ENCODE results near the gene ITFG2. TPM values are rescaled to one million over a fixed set of nuclear protein-coding genes. Genes with fewer than 3 reads are reported as not detected.
A peak's percentile ranks its signal among the peaks of the same experiment; 100 is the strongest.

The ITFG2 gene
- total RNA-seq, 1 donor from 2014 or later, result 21.2 TPM

DNA sequence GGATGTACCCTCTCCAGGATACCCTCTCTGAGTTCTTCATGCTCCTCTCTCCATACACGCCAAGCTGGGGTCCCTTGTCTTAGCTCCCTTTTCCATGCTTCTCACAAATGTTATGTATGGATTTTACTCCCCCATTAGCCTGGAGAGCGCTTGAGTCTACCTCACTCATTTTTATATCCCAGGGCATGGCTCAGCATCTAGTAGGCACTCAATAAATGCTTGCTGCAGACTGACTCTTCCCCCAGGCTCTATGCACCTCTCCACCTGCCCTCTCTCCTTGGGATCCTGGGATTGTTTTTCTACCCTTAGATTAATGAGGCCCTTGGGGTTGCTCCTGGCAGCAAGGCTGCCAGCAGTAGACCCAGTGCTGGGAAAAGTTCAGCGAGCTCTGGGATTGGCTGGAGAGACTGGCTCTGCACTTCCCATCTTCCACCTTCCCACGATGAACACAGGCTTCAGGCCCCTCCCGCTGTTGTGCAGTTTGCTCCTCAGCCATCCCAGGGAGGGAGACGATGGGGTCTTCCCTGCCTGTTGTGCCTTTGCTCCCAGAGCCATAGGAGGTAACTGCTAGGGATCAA is 20.2 kb downstream of the ITFG2 start:
- DNase-seq (ENCODE audit: low read depth), result no peak

DNA sequence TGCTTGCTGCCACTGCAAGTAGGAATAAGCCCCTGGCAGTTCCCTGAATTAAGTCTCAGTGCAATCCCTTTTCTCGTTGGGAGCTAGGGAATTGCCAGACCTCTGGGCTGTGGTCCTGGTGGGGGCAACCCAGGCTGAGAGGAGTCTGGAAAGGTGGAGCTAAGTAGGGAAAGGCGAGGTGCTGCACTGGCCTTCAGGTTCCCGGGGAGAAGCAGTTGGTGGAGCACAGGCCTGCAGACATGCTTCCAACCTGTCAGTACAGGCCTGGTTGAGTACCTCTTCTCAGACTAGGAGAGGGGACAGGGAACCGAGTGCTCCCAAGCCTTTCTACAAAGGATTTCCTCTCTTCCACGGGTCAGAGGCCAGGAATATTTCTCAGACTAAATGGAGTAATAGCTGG is 20.9 kb downstream of the ITFG2 start:
- DNase-seq (ENCODE audit: low read depth), result no peak

DNA sequence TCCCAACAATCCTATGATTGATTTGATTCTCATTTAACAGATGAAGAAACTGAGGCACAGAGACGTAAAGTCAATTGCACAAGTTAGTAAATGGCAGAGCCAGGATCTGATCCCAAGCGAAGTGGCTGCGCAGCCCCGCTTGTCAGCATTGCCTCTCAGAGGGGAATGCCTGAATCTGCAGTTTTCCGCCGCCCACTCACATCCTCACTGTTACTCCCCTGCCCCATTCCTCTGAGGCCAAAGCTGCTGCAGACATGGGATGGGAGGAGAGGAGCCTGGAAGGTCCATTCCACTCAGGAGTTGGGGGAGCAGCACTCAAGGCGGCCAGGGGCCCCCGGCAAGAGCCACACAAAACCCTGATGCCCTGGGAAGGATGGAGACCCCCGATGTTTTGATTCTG is 21.3 kb downstream of the ITFG2 start:
- no peak for DNase-seq (ENCODE audit: low read depth)

DNA sequence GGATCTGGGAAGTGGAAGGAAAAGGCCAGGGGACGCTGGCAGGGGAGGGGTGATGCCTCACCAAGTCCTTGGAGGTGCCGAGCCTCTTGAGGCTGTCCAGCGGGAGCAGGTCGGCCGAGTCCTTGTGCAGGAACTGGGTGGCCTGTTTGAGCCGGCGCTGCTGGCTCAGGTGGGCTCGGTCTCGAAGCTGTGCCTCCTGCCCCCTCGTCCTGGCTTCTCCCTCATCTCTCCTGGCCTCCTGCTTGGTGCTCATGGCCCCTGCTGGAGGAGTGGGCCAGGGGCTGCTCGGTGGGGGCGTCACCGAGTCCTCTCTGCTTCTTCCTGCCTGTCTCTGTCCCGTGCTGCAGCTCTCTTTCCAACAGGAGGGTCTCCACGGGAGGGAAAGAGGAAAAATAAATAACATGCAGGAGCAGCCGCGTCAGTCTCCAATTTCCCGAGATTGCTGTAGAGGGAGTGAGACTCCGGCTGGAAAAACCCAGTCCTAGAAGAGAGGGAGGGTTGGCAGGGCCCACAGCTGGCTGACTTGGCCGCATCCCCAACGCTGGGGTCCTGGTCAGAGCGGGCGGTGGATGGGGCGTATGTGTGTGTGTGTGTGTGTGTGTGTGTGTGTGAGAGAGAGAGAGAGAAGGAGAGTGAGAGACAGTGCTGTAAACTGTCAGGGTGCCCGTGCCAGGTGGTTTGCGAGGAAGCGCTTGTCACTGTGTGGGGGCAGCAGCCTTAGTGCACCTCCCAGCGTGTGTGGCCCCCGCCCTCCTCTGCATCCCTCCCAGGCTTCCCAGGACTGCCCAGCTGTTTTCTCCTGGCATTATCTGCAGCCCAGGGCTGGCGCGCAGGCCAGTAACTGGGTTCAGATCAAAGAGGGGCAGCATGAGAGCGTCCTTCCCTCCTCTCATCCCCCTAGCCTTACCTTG is 22.4 kb downstream of the ITFG2 start, which contains the start of gene NRIP2:
Gene NRIP2 (minus strand): TSS at position 455 of the 911 bp plus-strand sequence. CDS start 52 bp downstream, at position 403.
- no peak for DNase-seq (ENCODE audit: low read depth)

DNA sequence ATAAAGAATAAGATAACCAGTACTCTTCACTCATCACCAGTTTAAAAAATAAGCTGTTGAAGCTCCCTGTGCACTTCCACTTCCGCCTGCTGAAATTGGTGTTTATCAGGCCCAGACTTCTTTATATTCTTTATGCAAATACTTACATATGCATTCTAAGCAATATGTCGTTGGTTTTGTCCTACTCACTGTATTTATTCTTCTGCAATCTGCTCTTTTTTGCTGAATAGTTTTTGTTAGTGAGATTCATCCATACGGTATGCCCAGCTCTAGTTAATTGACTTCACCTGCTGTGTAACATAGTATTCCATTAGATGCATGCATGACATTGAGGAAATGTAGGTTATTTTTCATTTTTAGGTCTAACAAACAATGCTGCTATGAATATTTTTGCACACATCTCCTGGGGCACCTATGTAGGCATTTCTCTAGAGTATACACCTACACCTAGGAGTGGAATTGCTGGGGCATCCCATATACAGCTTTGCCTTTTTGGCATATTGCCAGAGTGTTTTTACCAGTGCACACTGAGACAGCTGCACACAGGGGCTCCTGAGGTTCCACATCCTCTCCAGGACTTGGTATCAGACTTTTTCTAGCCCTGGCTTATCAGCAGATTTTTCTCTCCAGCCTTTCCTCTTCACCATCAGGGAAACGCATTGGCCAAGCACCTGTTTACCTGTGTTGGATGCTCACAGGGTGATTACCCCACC is 23.4 kb downstream of the ITFG2 start:
- no peak for DNase-seq (ENCODE audit: low read depth)

DNA sequence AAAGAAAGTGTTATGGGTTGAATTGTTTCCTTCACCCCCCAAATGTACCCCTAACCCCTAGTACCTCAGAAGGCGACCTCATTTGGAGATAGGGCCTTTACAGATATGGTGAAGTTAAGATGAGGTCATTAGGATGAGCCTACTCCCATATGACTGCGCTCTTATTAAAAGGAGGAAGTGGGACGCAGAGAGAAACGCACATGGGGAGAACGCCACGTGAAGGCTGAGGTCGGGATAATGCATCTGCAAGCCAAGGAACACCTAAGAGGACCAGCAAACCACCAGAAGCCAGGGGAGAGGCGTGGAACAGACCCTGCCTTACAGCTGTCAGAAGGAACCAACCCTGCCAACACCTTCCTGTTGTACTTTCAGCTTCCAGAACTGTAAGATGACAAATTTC is 24.1 kb downstream of the ITFG2 start:
- no peak for DNase-seq (ENCODE audit: low read depth)

DNA sequence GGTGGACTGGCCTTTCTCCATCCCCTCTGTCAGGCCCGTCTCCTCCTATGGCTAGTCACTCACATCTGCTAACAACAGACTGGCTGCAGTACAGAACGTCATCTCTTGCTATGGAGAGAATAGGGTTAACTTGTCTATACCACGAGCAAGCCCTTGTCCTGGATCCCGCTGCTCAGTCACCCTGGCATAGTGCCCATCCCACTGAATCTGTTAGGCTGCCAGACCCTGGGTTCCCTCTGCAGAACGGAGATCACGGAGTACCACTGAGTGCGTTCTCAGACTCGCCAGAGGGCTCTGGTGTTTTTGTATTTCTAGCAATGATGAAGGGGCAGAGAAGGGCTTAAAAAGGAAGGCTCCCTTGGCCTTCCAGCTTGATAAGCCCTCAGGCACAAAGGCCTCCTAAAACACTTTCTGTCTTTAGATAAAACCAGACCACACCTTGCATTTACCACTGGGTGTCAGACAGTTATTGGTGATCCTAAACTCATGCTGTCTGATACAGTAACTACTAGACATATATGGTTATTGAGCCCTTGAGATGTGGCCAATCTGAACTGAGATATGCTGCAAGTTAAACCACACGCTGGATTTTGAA is 28.7 kb downstream of the ITFG2 start:
- no peak for DNase-seq (ENCODE audit: low read depth)

DNA sequence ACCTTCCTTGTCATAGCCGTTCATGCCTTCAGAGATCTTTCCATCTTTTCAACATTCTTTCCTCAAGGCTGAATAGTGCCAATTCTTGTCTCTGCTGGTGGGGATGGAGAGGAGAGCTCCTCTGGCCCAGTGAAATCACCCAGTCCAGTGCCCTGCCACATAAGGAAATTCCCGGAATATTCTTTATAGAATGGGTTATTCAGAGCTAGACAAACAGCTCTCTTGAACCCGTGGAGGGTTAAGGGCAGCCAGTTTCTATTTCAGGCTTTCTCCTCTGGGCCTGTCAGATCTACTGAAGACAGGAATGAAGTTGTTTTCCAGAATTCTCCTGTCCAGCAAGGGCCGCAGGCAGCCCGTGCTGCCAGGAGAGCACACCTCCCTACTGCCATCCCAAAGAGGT is 30.5 kb downstream of the ITFG2 start:
- no peak for DNase-seq (ENCODE audit: low read depth)

DNA sequence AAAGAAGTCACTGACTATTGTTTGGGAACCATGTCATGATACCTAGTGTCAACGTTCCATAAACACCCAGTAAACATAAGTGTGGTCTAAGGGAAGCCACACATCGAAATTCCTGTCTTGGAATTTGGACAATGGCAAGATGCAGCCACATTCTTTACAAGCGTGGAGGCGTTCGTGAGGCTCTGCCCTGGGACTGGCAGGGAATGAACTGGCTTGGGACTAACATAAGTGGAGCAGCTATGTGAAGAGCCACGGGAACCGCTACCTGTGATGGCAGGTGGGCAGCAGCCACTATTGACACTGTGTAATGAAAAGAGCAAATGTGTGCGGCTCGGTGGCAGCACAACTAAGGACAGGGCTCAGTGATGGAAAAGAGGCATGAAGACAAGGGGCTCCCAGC is 32.3 kb downstream of the ITFG2 start:
- DNase-seq (ENCODE audit: low read depth), result no peak

DNA sequence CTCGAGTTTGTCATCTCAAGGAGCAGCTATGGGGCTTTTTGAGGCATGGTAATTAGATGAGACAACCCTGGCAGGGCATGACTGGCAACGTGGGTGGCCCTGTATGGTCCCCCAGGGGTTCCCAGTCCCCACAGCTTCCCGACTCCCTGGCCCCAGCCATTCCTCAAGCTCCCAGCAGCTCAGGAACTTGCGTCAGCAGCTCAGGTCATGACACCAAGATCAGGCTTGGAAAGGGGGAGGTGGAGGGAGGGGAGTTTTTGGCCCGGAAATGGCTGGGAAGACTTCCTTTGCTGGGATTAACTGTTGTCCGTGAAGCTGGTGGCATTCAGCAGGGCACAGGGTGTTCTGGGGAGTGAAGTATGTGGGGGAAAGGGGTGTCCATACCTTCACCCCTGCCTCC is 32.8 kb downstream of the ITFG2 start:
- no peak for DNase-seq (ENCODE audit: low read depth)

DNA sequence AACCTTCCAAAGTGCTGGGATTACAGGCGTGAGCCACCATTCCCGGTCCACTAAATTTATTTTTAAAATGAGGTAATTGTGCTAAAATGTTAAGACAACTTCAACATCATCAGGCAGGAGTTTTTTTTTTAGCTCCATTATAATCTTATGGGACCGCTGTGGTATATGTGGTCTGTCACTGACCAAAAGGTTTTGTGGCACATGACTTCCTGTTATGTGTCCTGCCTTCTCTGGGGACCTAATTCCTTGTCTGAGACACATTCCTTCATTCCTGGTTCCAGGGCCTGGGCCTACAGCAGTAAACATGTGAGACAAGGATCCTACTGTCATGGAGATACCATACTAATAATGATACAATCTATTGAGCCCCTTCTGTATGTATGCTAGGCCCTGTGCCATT is 39.5 kb downstream of the ITFG2 start:
- DNase-seq (ENCODE audit: low read depth), result no peak

DNA sequence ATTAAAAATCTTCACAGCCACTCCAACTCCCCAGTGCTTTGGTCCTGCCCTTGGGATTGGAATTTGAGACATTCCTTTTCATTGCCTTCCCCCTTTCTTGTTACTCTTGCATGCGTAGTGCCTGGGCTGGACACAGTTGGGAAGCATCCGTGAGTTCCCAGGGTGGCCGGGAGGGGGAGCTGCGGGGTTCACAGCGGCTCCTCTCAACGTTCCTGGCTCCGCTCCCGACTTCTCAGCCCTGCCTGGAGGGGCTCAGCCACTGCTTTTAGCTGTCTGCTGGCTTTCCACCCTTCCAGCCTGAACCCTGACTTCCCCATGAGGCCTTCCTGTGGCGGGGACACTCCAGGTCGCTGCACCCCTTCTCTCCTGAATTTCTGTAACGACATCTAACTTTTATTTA is 41.2 kb downstream of the ITFG2 start:
- peak; percentile 49 for DNase-seq (ENCODE audit: low read depth)

DNA sequence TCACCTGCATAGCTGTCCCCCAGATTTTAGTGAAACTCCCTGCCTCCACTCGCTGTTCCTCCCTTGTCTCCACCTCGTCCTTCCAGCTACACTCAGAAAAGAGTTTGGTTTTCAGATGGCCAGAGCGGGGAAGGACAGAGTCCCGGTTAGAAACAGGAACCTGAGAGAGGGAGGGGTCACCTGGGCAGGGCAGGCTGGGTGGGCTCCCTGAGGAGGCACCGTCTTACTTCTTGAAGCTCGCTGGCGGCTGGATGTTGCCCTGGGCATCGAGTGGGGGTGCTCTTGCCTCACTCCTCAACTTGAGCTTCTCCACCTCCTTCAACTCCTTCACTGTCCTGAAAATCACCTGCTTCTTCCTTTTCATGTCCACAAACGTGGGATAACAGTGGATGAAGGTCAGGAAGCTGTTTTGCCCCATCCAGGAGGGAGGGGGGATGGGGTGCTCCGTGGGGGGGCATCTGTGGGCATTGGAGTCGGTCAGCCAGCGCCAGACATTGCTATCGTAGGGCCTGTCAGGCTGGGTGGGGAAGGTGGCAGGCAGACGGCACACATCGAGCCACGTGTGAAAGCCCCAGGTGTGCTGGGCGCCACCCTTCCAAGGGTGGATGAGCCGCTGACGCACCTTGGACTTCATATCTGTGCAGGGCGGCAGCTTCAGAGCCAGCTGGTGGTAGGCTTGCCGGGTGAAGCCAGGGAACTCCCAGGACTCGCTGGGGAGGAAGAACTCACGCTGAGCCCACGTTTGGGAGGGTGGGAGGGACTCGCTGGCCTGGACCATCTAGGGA is 42.4 kb downstream of the ITFG2 start:
- DNase-seq (ENCODE audit: low read depth), result no peak

DNA sequence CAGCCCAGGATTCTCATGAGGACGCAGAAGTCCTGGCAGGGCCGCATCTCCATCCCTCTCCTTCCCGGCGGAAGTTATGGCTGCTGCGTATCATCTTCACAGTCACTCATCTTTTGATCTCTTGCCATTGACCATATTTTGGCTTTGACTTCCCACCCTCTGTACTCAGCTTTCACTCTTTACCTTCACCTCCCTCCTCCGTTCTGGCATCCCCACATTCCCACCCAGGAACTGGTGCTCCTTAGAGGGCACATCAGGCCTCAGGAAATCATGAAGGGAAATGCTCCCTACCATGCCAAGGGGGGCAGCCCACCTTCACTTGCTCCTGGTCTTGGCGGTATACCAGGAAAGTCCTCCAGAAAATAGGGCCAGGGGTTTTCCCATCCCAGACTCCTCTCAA is 43.1 kb downstream of the ITFG2 start:
- no peak for DNase-seq (ENCODE audit: low read depth)

DNA sequence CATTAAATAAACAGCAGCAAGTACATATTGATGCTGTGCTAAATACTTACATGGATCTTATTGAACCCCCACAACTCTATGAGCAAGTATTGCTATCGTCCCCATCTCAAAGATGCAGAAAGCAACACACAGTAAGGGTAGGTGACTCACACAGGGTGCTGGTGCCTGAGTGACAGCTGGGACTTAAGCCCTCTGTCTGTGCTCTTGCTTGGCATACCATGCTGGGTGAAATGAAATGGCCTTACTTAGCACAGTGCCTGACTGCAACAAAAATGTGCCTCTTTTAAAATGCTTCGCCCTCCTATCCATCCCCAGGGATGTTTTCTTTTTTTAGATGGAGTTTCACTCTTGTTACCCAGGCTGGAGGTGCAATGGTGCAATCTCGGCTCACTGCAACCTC is 43.6 kb downstream of the ITFG2 start:
- no peak for DNase-seq (ENCODE audit: low read depth)

DNA sequence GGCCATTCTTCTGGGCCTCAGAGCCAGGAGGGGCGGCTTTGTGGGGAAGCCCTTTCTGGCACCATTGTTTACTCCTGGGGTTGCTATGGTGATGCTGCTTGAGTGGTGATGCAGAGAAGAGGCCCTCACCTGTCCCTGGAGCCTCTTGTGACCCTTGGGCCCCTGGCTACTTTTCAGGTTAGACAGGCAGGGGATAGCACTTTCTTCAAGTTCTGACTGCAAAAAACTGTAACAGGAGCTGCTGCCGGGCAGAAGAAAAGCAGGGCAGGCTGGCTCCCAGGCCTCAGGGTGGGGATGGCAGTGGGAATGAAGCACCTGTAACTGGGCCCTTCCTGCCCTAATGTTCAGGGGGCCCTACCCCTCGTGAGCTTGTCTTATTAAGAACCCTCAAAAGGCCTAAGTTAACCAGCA is 44.6 kb downstream of the ITFG2 start, which contains the start of gene TEX52:
Gene TEX52 (minus strand): TSS at position 19 of the 411 bp plus-strand sequence. CDS start 13 bp downstream, at position 6.
- no peak for DNase-seq (ENCODE audit: low read depth)

DNA sequence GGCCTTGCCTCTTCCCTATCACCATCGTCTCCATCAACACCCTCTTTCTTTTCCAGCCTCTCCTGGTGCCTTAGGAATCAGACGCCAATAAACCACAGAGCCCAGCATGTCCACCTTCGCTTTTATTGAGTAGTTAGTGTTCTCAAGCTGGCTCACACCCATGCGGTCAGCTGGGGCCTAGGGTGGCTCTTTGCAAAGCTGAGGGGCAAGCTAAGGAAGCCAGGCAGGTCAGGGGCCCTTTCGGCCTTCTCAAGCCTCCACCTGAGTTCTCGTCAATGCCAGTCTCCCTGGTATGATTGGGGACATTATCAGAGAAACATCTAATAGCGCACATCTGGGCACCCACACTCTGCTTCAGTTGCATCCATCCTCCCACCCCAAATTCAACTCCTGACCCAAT is 45.1 kb downstream of the ITFG2 start:
- DNase-seq (ENCODE audit: low read depth), result no peak

DNA sequence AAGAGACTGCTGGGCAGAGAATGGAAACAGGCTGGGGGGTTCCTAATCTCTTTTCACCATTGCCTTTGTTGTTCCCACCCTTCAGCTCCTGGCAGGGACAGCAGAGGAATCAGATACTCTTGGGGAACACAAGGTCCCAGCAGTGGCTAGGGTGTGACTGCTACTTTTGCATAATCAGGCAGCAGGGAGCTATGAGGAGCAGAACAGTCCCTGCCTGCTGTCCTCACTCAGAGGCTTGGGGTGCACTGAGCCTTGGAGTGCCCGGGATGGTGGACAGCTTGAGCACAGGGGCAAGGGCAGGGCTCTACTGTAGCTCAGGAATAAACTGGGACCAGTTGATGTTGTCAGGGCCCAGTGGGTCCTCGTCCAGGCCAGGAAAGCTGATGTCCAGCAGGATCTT is 45.9 kb downstream of the ITFG2 start:
- no peak for DNase-seq (ENCODE audit: low read depth)

DNA sequence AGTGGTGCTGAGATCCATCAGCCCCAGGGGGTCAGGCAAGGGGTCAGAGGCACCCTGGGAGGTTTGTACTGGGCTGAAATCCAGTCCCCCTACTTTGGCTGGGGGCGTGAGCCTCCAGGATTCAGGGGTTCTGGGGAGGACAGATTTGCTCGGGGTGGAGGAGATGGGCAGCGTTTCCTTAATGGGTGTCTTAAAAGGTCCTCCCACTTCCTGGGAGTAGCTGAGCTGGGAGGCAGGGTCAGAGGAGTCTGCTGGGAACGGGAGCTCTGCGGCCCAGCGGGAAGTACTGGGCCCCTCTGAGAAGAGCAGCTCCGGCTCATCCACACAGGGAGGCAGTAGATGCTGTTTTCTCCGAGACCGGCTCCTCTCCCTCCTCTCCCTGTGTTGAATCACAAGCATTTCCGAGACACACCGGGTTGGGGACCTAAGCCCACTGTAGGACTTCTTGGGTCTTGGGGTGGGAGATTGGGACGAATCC is 46.5 kb downstream of the ITFG2 start:
- DNase-seq (ENCODE audit: low read depth), result no peak

DNA sequence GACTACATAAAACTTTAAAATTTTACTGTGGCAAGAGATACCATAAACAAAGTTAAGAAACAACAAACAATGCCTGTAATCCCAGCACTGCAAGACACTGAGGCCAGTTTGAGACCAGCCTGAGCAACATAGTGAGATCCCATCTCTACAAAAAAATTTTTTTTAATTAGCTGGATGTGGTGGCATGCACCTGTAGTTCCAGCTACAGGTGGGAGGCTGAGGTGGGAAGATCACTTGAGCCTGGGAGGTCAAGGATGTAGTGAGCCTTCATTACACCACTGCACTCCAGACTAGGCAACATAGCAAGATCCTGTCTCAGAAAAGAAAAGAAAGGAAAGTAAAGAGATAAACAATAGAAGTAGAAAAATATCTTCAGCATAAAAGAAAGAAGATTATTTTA is 47.7 kb downstream of the ITFG2 start:
- DNase-seq (ENCODE audit: low read depth), result no peak

DNA sequence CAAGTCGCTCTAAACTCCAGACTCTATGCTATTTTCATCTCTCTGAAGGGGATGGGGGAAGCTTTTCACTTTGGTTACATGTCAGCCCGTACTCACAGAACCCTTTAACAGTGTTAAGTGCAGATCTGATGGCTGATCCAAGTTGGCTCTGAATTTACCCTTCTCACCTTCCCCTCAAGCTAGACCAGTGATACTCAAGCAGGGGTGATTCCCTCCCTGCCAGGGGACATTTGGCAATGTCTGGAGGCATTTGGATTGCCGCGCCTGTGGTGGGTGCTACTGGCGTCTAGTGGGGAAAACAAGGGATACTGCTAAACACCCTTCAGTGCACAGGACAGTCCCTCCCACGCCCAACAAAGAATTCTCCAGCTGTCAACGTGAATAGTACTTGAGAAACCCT is 50.4 kb downstream of the ITFG2 start:
- no peak for DNase-seq (ENCODE audit: low read depth)

All from renal cortical epithelial cell (primary cell).